ENCODE results near the gene LIN28B.
"Not testable (repeated sequence)": the region's sequence is repeated elsewhere in the genome, so short reads cannot be mapped to it uniquely, and the experiment has no call there.

Gene LIN28B

GRCh38 chr6:104983296-104983695, 26.4 kb downstream of the LIN28B start:
- no peak overlapping the region for H3K4me3 ChIP-seq (ENCODE audit: low read depth, low read length)
- TF ChIP-seq CTCF (conservative IDR thresholded peaks at IDR 0.05; ENCODE audit: low read depth, low read length) = no peak
- DNase-seq (ENCODE audit: low read depth) = no peak

GRCh38 chr6:104983776-104984175, 26.9 kb downstream of the LIN28B start:
- no peak overlapping the region for H3K4me3 ChIP-seq (ENCODE audit: low read depth, low read length)
- TF ChIP-seq CTCF (conservative IDR thresholded peaks at IDR 0.05; ENCODE audit: low read depth, low read length) = no peak
- no peak for DNase-seq (ENCODE audit: low read depth)

- DNase-seq (ENCODE audit: low read depth) = no peak
- H3K4me3 ChIP-seq (ENCODE audit: low read depth, low read length) = no peak overlapping the region
- no peak for TF ChIP-seq CTCF (conservative IDR thresholded peaks at IDR 0.05; ENCODE audit: low read depth, low read length)
Observed at GRCh38 chr6:104984831-104985230, 27.9 kb downstream of the LIN28B start.

GRCh38 chr6:104985875-104986274, 29.0 kb downstream of the LIN28B start:
- not testable (repeated sequence) for H3K4me3 ChIP-seq (ENCODE audit: low read depth, low read length); DNase-seq (ENCODE audit: low read depth)

- H3K4me3 ChIP-seq (ENCODE audit: low read depth, low read length) = no peak overlapping the region
- no peak for TF ChIP-seq CTCF (conservative IDR thresholded peaks at IDR 0.05; ENCODE audit: low read depth, low read length)
- no peak for DNase-seq (ENCODE audit: low read depth)
Observed at GRCh38 chr6:104986625-104987024, 29.7 kb downstream of the LIN28B start.

GRCh38 chr6:104987218-104987617, 30.3 kb downstream of the LIN28B start:
- H3K4me3 ChIP-seq (ENCODE audit: low read depth, low read length) = no peak overlapping the region
- TF ChIP-seq CTCF (conservative IDR thresholded peaks at IDR 0.05; ENCODE audit: low read depth, low read length) = no peak
- DNase-seq (ENCODE audit: low read depth) = no peak

GRCh38 chr6:104990085-104990484, 33.2 kb downstream of the LIN28B start:
- no peak for TF ChIP-seq CTCF (conservative IDR thresholded peaks at IDR 0.05; ENCODE audit: low read depth, low read length)
- H3K4me3 ChIP-seq (ENCODE audit: low read depth, low read length) = no peak overlapping the region
- DNase-seq (ENCODE audit: low read depth) = no peak

- DNase-seq (ENCODE audit: low read depth); H3K4me3 ChIP-seq (ENCODE audit: low read depth, low read length): not testable (repeated sequence)
Observed at GRCh38 chr6:104991062-104991461, 34.2 kb downstream of the LIN28B start.

GRCh38 chr6:104993576-104993975, 36.7 kb downstream of the LIN28B start:
- not testable (repeated sequence) for DNase-seq (ENCODE audit: low read depth); H3K4me3 ChIP-seq (ENCODE audit: low read depth, low read length)

Measured in choroid plexus epithelial cell (primary cell).